K562 (cell line): ENCODE data around the gene TSSK2. TPM values are rescaled to one million over a fixed set of nuclear protein-coding genes. Genes with fewer than 3 reads are reported as not detected.

ENCODE experiments used
- ARID1B ChIP-seq: fragments of 450-650 bp; IDR thresholded peaks from 2 replicates; pipeline ENCODE4 v1.6.1; 2016; ENCODE audit warnings: antibody characterized with exemption, mild to moderate bottlenecking, inconsistent platforms
- CGGBP1 ChIP-seq: fragments of 250-450 bp; sonication (Bioruptor Pico); IDR thresholded peaks from 2 replicates; pipeline ENCODE4 v1.9.0; 2021; ENCODE audit warnings: mild to moderate bottlenecking
- HDAC6 ChIP-seq: IDR thresholded peaks from 2 replicates; pipeline ENCODE4 v1.6.1; 2012; ENCODE audit warnings: low read depth, mild to moderate bottlenecking, control low read depth, inconsistent platforms, low read length, moderate library complexity
- RNF2 ChIP-seq: sonication (generic); IDR thresholded peaks from 2 replicates; pipeline ENCODE4 v1.6.1; 2016
- SIN3B ChIP-seq: fragments of 450-650 bp; IDR thresholded peaks from 2 replicates; pipeline ENCODE4 v1.6.1; 2017; ENCODE audit warnings: low read depth, mild to moderate bottlenecking, moderate library complexity
- SMC3 ChIP-seq: conservative IDR thresholded peaks from 2 replicates; pipeline ENCODE4 v1.6.1; 2011; ENCODE audit warnings: low read depth, low read length, improper control_type of control experiment; ENCODE audit not compliant: insufficient read depth
- TAL1 ChIP-seq: fragments of 450-650 bp; IDR thresholded peaks from 2 replicates; pipeline ENCODE4 v1.6.1; 2016; ENCODE audit warnings: mild to moderate bottlenecking
- UBTF ChIP-seq, 2 experiments: IDR thresholded peaks; 2 replicates each; pipeline ENCODE4 v1.6.1; 2012; ENCODE audit warnings: improper control_type of control experiment in 2 of 2, low read depth in 2 of 2, low read length in 2 of 2, borderline replicate concordance in 1 of 2
- ZNF277 ChIP-seq: fragments of 250-450 bp; sonication (Bioruptor Pico); IDR thresholded peaks from 2 replicates; pipeline ENCODE4 v1.8.0; 2022; ENCODE audit warnings: inconsistent platforms, mild to moderate bottlenecking, moderate library complexity, borderline replicate concordance
- ZNF354B ChIP-seq: fragments of 250-450 bp; sonication (Bioruptor Pico); IDR thresholded peaks from 2 replicates; pipeline ENCODE4 v1.4.0; 2020
- ZNF695 ChIP-seq: fragments of 450-650 bp; formaldehyde crosslinking; IDR thresholded peaks from 2 replicates; pipeline ENCODE4 v1.4.0; 2020; ENCODE audit warnings: mild to moderate bottlenecking, moderate library complexity
- polyA plus RNA-seq, 8 experiments: library from polyadenylated mRNA; depleted of rRNA in 4 of 8; stranded (reverse) in 5 of 8; unstranded in 3 of 8; fragments of >200 nt; fragmentation: Nextera tagmentation in 2 of 8; fragmentation: Illumina TruSeq in 1 of 8; extraction: Ambion mirVana in 2 of 8; extraction: Trizol in 1 of 8; gene quantifications; 2 replicates each; pipeline versions ENCODE4 v1.2.1 to v1.2.3, GENCODE V29; 2011 to 2014; ENCODE audit warnings: inconsistent platforms in 1 of 8, missing spikeins in 1 of 8
- total RNA-seq, 7 experiments: library from RNA; depleted of rRNA in 6 of 7; stranded (reverse); fragments of >200 nt in 6 of 7; fragmentation: Illumina TruSeq in 2 of 7; extraction: Trizol in 2 of 7; gene quantifications; 2 replicates each; pipeline versions ENCODE4 v1.2.1 to v1.2.3, GENCODE V29; 2011 to 2021; ENCODE audit warnings: low replicate concordance in 1 of 7
- TF ChIP-seq, protein P1 (sequence below): fragments of 200-800 bp; sonication (Bioruptor generic); IDR thresholded peaks from 2 replicates; pipeline ENCODE4 v1.6.1; 2017; ENCODE audit warnings: missing genetic modification characterization, missing compliant biosample characterization
- TF ChIP-seq, protein P2 (sequence below): fragments of 250-450 bp; sonication (Bioruptor Pico); IDR thresholded peaks from 2 replicates; pipeline ENCODE4 v1.4.0; 2020

The TSSK2 gene
- total and polyA plus RNA-seq, 9 of the 15 experiments (the other 6 are each of a cell fraction or from before 2014, with no cell fraction given) = 0.04 TPM; not detected in 8

GRCh38 chr22:19106886-19107729, 24.0 kb upstream of the TSSK2 start (continued):
- TF ChIP-seq, protein P1, sequence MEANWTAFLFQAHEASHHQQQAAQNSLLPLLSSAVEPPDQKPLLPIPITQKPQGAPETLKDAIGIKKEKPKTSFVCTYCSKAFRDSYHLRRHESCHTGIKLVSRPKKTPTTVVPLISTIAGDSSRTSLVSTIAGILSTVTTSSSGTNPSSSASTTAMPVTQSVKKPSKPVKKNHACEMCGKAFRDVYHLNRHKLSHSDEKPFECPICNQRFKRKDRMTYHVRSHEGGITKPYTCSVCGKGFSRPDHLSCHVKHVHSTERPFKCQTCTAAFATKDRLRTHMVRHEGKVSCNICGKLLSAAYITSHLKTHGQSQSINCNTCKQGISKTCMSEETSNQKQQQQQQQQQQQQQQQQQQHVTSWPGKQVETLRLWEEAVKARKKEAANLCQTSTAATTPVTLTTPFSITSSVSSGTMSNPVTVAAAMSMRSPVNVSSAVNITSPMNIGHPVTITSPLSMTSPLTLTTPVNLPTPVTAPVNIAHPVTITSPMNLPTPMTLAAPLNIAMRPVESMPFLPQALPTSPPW (CRISPR knock-in tag) = no peak
- TF ChIP-seq ZNF695 (CRISPR knock-in tag) (0 out of 2 replicates have a peak, but pooled peaks have one; percentile 33), ZNF354B (CRISPR knock-in tag) (no peak), ZNF277 (CRISPR knock-in tag) (0 out of 2 replicates have a peak, but pooled peaks have one; percentile 67), ARID1B (no peak), UBTF (IDR thresholded peaks at IDR 0.05; ENCODE audit: borderline replicate concordance in 1 of 2, low read depth in 2 of 2, low read length in 2 of 2) (0 out of 4 replicates have a peak, but pooled peaks of 1 of the 2 experiments have one; percentile 51), TAL1 (no peak), SIN3B (no peak), RNF2 (no peak), CGGBP1 (CRISPR knock-in tag) (no peak), SMC3 (0 out of 2 replicates have a peak, but pooled peaks have one; percentile 20), HDAC6 (0 out of 2 replicates have a peak, but pooled peaks have one; percentile 76)
- TF ChIP-seq, protein P2, sequence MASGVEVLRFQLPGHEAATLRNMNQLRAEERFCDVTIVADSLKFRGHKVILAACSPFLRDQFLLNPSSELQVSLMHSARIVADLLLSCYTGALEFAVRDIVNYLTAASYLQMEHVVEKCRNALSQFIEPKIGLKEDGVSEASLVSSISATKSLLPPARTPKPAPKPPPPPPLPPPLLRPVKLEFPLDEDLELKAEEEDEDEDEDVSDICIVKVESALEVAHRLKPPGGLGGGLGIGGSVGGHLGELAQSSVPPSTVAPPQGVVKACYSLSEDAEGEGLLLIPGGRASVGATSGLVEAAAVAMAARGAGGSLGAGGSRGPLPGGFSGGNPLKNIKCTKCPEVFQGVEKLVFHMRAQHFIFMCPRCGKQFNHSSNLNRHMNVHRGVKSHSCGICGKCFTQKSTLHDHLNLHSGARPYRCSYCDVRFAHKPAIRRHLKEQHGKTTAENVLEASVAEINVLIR (CRISPR knock-in tag) = no peak
